HL-60 (cell line): ENCODE measurements around the gene RTN4RL2.

Experiments
- DNase-seq, 2 experiments: peaks; one replicate each; pipeline ENCODE4 v3.0.0-alpha.2; 2010 to 2020; ENCODE audit warnings: low read depth in 1 of 2, low spot score in 1 of 2
- H3K27ac ChIP-seq: fragments of 250-450 bp; sonication (Bioruptor Pico); replicated peaks from 2 replicates; pipeline ENCODE4 v1.5.1; 2020; ENCODE audit warnings: mild to moderate bottlenecking, moderate library complexity
- H3K27me3 ChIP-seq: fragments of 250-450 bp; sonication (Bioruptor Pico); 2 replicates; pipeline ENCODE4 v1.5.1; 2021; ENCODE audit warnings: mild to moderate bottlenecking, moderate library complexity; ENCODE audit not compliant: insufficient read depth, poor library complexity, severe bottlenecking
- H3K4me3 ChIP-seq: replicated peaks from 2 replicates; pipeline ENCODE4 v1.5.1; 2011; ENCODE audit warnings: mild to moderate bottlenecking, control low read depth, low read length; ENCODE audit not compliant: insufficient read depth
- CTCF ChIP-seq: IDR thresholded peaks from one replicate; pipeline ENCODE4 v1.5.1; 2011; ENCODE audit warnings: low read length, control low read depth, inconsistent platforms; ENCODE audit not compliant: insufficient read depth
- GABPA ChIP-seq: IDR thresholded peaks from 2 replicates; pipeline ENCODE4 v1.6.1; 2012; ENCODE audit warnings: low read depth
- POLR2AphosphoS5 ChIP-seq: IDR thresholded peaks from 2 replicates; pipeline ENCODE4 v1.6.1; 2012; ENCODE audit warnings: low read depth
- REST ChIP-seq: IDR thresholded peaks from 2 replicates; pipeline ENCODE4 v1.6.1; 2012; ENCODE audit warnings: low read depth; ENCODE audit not compliant: insufficient replicate concordance
- SPI1 ChIP-seq: IDR thresholded peaks from 2 replicates; pipeline ENCODE4 v1.6.1; 2012; ENCODE audit warnings: low read depth, mild to moderate bottlenecking, borderline replicate concordance

The RTN4RL2 gene

GRCh38 chr11:57521116-57521515, 60.8 kb downstream of the RTN4RL2 start:
- H3K27me3 ChIP-seq, result no peaks in the 10 kb centered on the region
- no peak for DNase-seq
- no peak overlapping the region for H3K27ac ChIP-seq
- no peak for TF ChIP-seq CTCF
- TF ChIP-seq POLR2AphosphoS5, result no peak
- no peak for TF ChIP-seq SPI1
- TF ChIP-seq REST, result no peak
- TF ChIP-seq GABPA, result no peak
- H3K4me3 ChIP-seq, result no peak overlapping the region

GRCh38 chr11:57523419-57523818, 63.1 kb downstream of the RTN4RL2 start:
- Histone ChIP-seq H3K27ac (no peak overlapping the region), H3K4me3 (no peak overlapping the region), H3K27me3 (no peaks in the 10 kb centered on the region)
- DNase-seq, result no peak
- TF ChIP-seq CTCF (no peak), GABPA (no peak), REST (no peak), SPI1 (no peak), POLR2AphosphoS5 (no peak)
